Measurements from ENCODE around the gene RNF135.

DNA sequence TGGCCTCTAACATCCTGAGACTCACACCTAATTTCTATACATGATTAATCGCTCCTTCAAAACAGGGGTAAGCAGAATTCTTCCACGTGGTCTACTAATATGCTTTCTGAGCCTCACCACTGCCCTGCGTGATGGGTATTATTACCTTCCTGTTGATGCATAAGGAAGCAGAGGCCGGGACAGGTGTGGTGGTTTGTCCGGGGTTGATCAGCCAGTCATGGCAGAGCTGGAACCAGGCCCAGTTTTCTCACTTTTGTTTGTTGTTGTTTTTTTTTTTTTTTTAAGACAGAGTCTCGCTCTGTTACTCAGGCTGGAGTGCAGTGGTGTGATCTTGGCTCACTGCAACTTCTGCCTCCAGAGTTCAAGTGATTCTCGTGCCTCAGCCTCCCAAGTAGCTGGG is 31.2 kb downstream of the RNF135 start:
- TF ChIP-seq TAF1 (IDR thresholded peaks at IDR 0.05; ENCODE audit: low read depth) (no peak), CTCF (IDR thresholded peaks at IDR 0.05; ENCODE audit: poor library complexity, severe bottlenecking) (no peak), EZH2 (IDR thresholded peaks at IDR 0.05; ENCODE audit: borderline replicate concordance, insufficient read depth, low read length, poor library complexity, severe bottlenecking) (no peak), RAD21 (conservative IDR thresholded peaks at IDR 0.05) (no peak), SMC3 (conservative IDR thresholded peaks at IDR 0.05; ENCODE audit: poor library complexity) (no peak)
